Karpas-422 (cell line): ENCODE data around the gene ZNF121. TPM values are rescaled to one million over a fixed set of nuclear protein-coding genes. Genes with fewer than 3 reads are reported as not detected.

ENCODE experiments used
- DNase-seq: peaks from one replicate; pipeline ENCODE4 v3.0.0-alpha.2; 2015
- H2AFZ ChIP-seq: fragments of 200-600 bp; sonication (generic); 2 replicates; pipeline ENCODE4 v1.6.1; 2014; ENCODE audit warnings: antibody characterized with exemption, low read length, mixed read lengths
- H3K27ac ChIP-seq: fragments of 200-600 bp; sonication (generic); 2 replicates; pipeline ENCODE4 v1.5.1; 2014; ENCODE audit warnings: mild to moderate bottlenecking, low read length, moderate library complexity
- H3K27me3 ChIP-seq: fragments of 200-600 bp; sonication (generic); 2 replicates; pipeline ENCODE4 v1.6.1; 2014; ENCODE audit warnings: low read length, mixed read lengths
- H3K36me3 ChIP-seq: fragments of 200-600 bp; sonication (generic); 2 replicates; pipeline ENCODE4 v1.6.1; 2014; ENCODE audit warnings: low read length, mixed read lengths; ENCODE audit not compliant: insufficient read depth
- H3K4me1 ChIP-seq: fragments of 200-600 bp; sonication (generic); 2 replicates; pipeline ENCODE4 v1.6.1; 2014; ENCODE audit warnings: mild to moderate bottlenecking, low read length, mixed read lengths
- H3K4me2 ChIP-seq: fragments of 200-600 bp; sonication (generic); 2 replicates; pipeline ENCODE4 v1.6.1; 2014; ENCODE audit warnings: low read length, low read depth, mild to moderate bottlenecking; ENCODE audit not compliant: poor library complexity, severe bottlenecking
- H3K4me3 ChIP-seq: fragments of 200-600 bp; sonication (generic); 2 replicates; pipeline ENCODE4 v1.5.1; 2014; ENCODE audit warnings: mild to moderate bottlenecking, antibody characterized with exemption, low read length, mixed read lengths
- H3K79me2 ChIP-seq: fragments of 200-600 bp; sonication (generic); 2 replicates; pipeline ENCODE4 v1.6.1; 2014; ENCODE audit warnings: mild to moderate bottlenecking, low read length, mixed read lengths
- H3K9ac ChIP-seq: fragments of 200-600 bp; sonication (generic); 2 replicates; pipeline ENCODE4 v1.6.0; 2014; ENCODE audit warnings: low read length
- H3K9me2 ChIP-seq: fragments of 200-600 bp; sonication (generic), shearing (Covaris generic); replicated peaks from 2 replicates; pipeline ENCODE4 v1.6.0; 2014; ENCODE audit warnings: mild to moderate bottlenecking, low read length, moderate library complexity; ENCODE audit not compliant: insufficient read depth
- H3K9me3 ChIP-seq: fragments of 300-700, 200-600 bp; sonication (generic); 2 replicates; pipeline ENCODE4 v1.6.1; 2014; ENCODE audit warnings: low read length, mixed read lengths
- H4K20me1 ChIP-seq: fragments of 200-600 bp; sonication (generic); 2 replicates; pipeline ENCODE4 v1.6.1; 2014; ENCODE audit warnings: mild to moderate bottlenecking, antibody characterized with exemption, low read length, low read depth; ENCODE audit not compliant: insufficient read depth
- total RNA-seq: library from RNA; depleted of rRNA; stranded (reverse); fragments of >200 nt; shearing (Covaris generic); gene quantifications from 2 replicates; pipeline ENCODE4 v1.2.3, GENCODE V29; 2014; ENCODE audit warnings: low replicate concordance; rRNA removed

The ZNF121 gene
- 43.0 and 77.6 TPM in 2 replicates for total RNA-seq

DNA sequence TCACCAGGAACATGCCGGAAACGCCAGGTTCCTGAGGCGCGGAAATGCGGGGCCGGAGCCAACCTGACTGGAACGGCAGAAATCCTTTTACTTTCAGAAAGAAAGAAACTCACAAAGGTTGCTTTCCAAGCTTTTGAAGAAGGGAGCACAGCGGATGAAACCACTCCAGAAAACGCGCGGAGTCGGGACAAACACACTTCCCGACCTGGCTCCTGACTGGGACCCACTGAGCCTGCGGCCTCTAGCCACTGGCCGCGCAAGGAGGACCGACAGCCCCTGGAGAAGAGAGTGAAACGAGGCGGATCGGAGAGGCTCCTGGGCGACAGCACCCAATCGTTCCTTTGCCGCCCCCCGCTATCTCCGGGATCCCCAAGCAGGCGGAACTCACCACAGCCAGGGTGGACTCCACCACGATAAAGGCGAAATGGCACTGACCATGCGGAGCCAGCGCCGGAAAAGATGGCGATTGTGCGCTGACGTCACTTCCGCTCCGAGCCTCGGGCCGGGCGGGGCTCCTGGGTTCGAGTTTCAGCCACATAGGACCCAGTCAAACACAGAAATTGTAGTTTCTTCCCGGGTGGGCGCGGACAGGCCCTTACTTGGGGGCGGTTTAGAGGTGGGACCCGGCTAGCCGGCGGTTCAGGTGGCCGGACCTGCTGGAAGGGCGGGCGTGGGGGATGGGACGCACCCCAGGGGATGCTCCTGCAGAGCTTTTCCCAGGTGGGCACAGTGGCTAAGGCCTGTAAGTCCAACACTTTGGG, at the start of gene ZNF121:
Gene ZNF121 (minus strand): TSS at position 432 of the 761 bp plus-strand sequence. CDS start 16,407 bp downstream, outside the sequence.
- Histone ChIP-seq H3K79me2 (peaks cover 51% of the 10 kb centered on the region), H3K36me3 (peaks cover 40% of the 10 kb centered on the region), H3K9ac (peak within 1 kb of the TSS; percentile 93), H2AFZ (peak within 1 kb of the TSS; percentile 92), H3K4me3 (peak within 1 kb of the TSS; percentile 93), H3K27ac (peak within 1 kb of the TSS; percentile 66), H3K4me2 (peak within 1 kb of the TSS; percentile 72), H3K4me1 (peaks cover 6% of the 10 kb centered on the region; the same call in 1 of the 2 replicates), H3K9me2 (no peaks in the 10 kb centered on the region), H4K20me1 (0 out of 2 replicates have a peak, but pooled peaks cover 3% of the 10 kb centered on the region), H3K9me3 (peaks cover 27% of the 10 kb centered on the region), H3K27me3 (no peaks in the 10 kb centered on the region)
- peak; percentile 96 for DNase-seq

DNA sequence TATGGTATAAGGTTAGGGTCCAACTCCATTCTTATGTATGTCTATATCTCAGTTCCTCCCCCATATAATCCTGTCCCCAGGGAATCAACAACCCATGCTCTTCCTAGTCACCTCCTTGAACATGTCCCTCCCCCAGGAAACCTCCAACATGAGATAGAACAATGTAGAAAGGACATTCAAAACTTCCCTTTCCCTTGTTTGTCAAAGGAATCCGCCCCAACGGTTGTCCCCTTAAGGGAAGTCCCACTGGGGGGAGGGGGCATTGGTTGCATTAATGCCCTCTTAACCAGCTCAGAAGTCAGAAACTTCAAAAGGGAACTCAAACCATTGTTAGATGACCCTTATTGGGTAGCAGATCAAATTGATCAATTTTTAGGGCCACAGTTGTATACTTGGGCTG, 43.6 kb upstream of the ZNF121 start:
- no peak overlapping the region for H3K9ac ChIP-seq
- H4K20me1 ChIP-seq: no peaks in the 10 kb centered on the region
- no peak overlapping the region for H2AFZ ChIP-seq
- H3K9me3 ChIP-seq: no peaks in the 10 kb centered on the region
- no peak for DNase-seq
- H3K4me1 ChIP-seq: peaks cover 1% of the 10 kb centered on the region; the same call in 1 of the 2 replicates
- no peaks in the 10 kb centered on the region for H3K27me3 ChIP-seq
- H3K4me2 ChIP-seq: no peak overlapping the region
- H3K9me2 ChIP-seq: no peaks in the 10 kb centered on the region
- no peak overlapping the region for H3K4me3 ChIP-seq
- H3K79me2 ChIP-seq: peaks cover 13% of the 10 kb centered on the region; the same call in 1 of the 2 replicates
- no peak overlapping the region for H3K27ac ChIP-seq
- H3K36me3 ChIP-seq: peaks cover 14% of the 10 kb centered on the region; the same call in 1 of the 2 replicates

DNA sequence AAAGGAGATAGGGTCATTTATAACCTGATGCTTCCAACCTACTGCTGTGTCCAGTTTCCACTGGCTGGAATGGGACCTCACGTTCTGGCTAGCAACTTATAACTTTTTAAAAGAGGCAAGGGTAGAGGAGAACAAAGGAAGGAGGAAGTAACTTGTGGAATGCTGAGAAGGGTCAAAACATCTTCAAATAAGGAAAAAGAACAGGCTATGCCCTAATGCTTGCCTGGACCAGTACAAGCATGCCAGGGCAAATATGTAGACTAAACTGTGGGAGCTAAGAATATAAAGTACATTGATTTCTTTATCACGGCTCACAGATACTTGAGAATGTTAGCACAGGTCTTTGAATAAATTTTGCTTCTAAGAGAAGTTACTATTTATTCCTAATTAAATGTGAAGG, 38.2 kb upstream of the ZNF121 start:
- H3K4me2 ChIP-seq: peak overlapping the region; percentile 77
- DNase-seq: no peak
- no peaks in the 10 kb centered on the region for H3K9me2 ChIP-seq
- H3K27ac ChIP-seq: no peak overlapping the region
- no peak overlapping the region for H2AFZ ChIP-seq
- peak overlapping the region; percentile 50 for H3K9ac ChIP-seq
- H3K9me3 ChIP-seq: no peaks in the 10 kb centered on the region
- H4K20me1 ChIP-seq: no peaks in the 10 kb centered on the region
- H3K4me3 ChIP-seq: peak overlapping the region; percentile 62
- peaks cover 16% of the 10 kb centered on the region for H3K4me1 ChIP-seq
- peaks cover 47% of the 10 kb centered on the region for H3K79me2 ChIP-seq
- H3K36me3 ChIP-seq: peaks cover 26% of the 10 kb centered on the region
- no peaks in the 10 kb centered on the region for H3K27me3 ChIP-seq

DNA sequence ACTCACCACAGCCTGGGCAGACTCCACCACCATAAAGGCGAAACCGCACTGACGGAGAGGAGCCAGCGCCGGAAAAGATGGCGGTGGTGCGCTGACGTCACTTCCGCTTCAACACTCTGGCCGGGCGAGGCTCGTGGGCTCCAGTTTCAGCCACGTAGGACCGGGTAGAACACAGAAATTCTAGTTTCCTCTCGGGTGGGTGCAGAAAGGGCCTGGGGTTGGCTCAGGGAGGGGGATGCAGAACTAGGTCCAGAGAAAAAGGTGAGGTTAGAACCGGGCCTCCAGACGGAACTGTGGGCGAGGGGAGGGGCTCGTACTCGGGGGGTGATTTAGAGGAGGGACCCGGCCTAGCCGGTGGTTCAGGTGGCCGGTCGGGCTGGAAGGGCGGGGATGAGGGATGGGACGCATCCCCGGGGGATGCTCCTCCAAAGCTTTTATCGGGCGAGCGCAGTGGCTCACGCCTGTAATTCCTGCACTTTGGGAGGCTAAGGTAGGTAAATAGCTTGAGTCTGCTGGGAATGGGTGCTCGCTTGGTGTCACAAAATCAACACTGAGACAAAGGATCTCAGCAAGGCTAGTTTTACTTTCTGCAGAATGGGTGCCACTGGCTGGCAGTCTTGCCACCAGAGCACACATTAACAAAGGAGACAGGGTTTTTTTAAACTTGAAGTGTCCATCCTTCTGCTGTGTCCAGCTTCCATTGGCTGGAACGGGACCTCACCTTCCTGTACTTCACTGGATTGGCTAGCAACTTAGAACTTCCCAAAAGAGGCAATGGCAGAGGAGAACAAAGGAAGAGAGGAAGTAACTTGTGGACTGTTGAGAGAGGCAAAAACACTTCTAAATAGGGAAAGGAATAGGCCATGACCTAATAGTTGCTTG, 37.1 kb upstream of the ZNF121 start, which contains the start of gene ZNF561:
Gene ZNF561 (minus strand): TSS at position 77 of the 882 bp plus-strand sequence. CDS start 1,776 bp downstream, outside the sequence.
- H3K9me3 ChIP-seq: no peaks in the 10 kb centered on the region
- no peaks in the 10 kb centered on the region for H4K20me1 ChIP-seq
- H3K4me2 ChIP-seq: peak within 1 kb of the TSS; percentile 77
- no peaks in the 10 kb centered on the region for H3K27me3 ChIP-seq
- H3K4me1 ChIP-seq: peaks cover 16% of the 10 kb centered on the region
- H3K9me2 ChIP-seq: no peaks in the 10 kb centered on the region
- H3K27ac ChIP-seq: peak within 1 kb of the TSS; percentile 72
- peak within 1 kb of the TSS; percentile 91 for H3K9ac ChIP-seq
- DNase-seq: peak; percentile 95
- peaks cover 42% of the 10 kb centered on the region for H3K79me2 ChIP-seq
- peaks cover 27% of the 10 kb centered on the region for H3K36me3 ChIP-seq
- peak within 1 kb of the TSS; percentile 91 for H3K4me3 ChIP-seq
- H2AFZ ChIP-seq: peak within 1 kb of the TSS; percentile 93

DNA sequence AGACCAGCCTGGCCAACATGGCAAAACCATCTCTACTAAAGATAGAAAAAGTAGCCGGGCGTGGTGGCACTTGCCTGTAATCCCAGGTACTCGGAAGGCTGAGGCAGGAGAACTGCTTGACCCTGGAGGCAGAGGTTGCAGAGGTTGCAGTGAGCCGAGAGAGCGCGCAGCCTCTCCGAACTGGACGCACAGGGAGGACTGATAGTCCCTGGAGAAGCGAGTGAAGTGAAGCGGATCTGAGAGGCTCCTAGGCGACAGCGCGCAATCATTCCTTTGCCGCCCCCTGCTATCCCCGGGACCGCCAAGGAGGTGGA, 36.5 kb upstream of the ZNF121 start:
- peak overlapping the region; percentile 91 for H3K4me3 ChIP-seq

DNA sequence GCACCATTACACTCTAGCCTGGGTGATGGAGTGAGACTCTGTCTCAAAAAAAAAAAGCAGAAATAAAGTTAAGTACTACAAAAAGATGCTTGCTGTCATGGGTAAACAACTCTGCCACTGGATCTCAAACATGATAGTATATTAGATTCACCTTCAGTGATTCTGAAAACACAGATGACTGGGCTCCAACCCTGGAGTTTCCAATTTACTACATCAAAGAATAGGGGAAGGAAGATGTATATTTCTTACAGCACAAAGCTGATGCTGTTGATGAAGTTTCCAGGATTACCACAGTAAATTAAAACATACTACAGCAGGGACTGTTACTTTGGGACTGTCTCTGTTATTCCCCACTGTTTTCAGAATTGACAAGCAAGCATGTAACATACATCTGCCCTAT, 31.5 kb upstream of the ZNF121 start:
- H4K20me1 ChIP-seq: no peaks in the 10 kb centered on the region
- H3K9me3 ChIP-seq: peaks cover 6% of the 10 kb centered on the region
- no peaks in the 10 kb centered on the region for H3K27me3 ChIP-seq
- no peak for DNase-seq
- H3K9ac ChIP-seq: no peak overlapping the region
- H3K4me1 ChIP-seq: peaks cover 6% of the 10 kb centered on the region
- no peak overlapping the region for H2AFZ ChIP-seq
- no peaks in the 10 kb centered on the region for H3K9me2 ChIP-seq
- peaks cover 19% of the 10 kb centered on the region for H3K79me2 ChIP-seq
- H3K4me3 ChIP-seq: no peak overlapping the region
- H3K4me2 ChIP-seq: no peak overlapping the region
- H3K36me3 ChIP-seq: peaks cover 80% of the 10 kb centered on the region
- no peak overlapping the region for H3K27ac ChIP-seq

More for the DNA sequence above, 36.5 kb upstream of the ZNF121 start:
- H3K4me2 ChIP-seq: peak overlapping the region; percentile 77
- H3K36me3 ChIP-seq: peaks cover 33% of the 10 kb centered on the region
- H3K9ac ChIP-seq: peak overlapping the region; percentile 91
- H3K79me2 ChIP-seq: peaks cover 41% of the 10 kb centered on the region
- DNase-seq: no peak
- H3K9me2 ChIP-seq: no peaks in the 10 kb centered on the region
- no peaks in the 10 kb centered on the region for H3K9me3 ChIP-seq
- H2AFZ ChIP-seq: peak overlapping the region; percentile 93; the same call in 1 of the 2 replicates
- H3K27ac ChIP-seq: peak overlapping the region; percentile 72; the same call in 1 of the 2 replicates
- peaks cover 16% of the 10 kb centered on the region for H3K4me1 ChIP-seq
- H3K27me3 ChIP-seq: no peaks in the 10 kb centered on the region
- no peaks in the 10 kb centered on the region for H4K20me1 ChIP-seq

DNA sequence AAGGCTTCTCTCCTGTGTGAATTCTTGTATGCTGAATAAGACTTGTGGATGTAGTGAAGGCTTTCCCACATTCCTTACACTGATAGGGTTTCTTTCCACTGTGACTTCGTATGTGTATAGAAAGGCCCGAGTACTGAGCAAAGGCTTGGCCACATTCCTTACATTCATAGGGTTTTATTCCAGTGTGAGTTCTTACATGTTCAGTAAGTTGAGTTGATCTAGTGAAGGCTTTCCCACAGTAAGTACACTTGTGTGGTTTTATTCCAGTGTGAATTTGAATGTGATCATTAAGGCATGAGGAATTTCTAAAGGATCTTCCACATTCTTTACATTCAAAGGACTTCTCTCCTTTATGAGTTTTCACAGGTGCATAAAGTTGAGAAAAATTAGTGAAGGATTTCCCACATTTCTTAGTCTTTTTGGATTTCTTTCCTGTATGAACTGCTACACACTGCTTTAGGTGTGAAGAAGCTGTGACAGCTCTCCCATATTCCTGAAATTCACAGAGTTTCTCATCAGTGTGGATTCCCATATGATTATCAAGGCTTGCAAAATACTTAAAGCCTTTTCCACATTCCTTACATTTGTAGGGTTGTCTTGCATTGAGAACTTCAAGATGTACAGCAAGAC, 26.3 kb upstream of the ZNF121 start:
- peaks cover 67% of the 10 kb centered on the region for H3K36me3 ChIP-seq
- H3K79me2 ChIP-seq: no peaks in the 10 kb centered on the region
- no peaks in the 10 kb centered on the region for H4K20me1 ChIP-seq
- no peak overlapping the region for H3K4me2 ChIP-seq
- H2AFZ ChIP-seq: no peak overlapping the region
- no peak overlapping the region for H3K9ac ChIP-seq
- H3K27ac ChIP-seq: no peak overlapping the region
- no peaks in the 10 kb centered on the region for H3K4me1 ChIP-seq
- H3K27me3 ChIP-seq: no peaks in the 10 kb centered on the region
- peaks cover 15% of the 10 kb centered on the region for H3K9me3 ChIP-seq
- no peak for DNase-seq
- no peak overlapping the region for H3K4me3 ChIP-seq
- no peaks in the 10 kb centered on the region for H3K9me2 ChIP-seq
